IMR-90 (cell line): Measurements from ENCODE around the gene IL12RB2. TPM values are rescaled to one million over a fixed set of nuclear protein-coding genes. Genes with fewer than 3 reads are reported as not detected.

Experiments used
- ATAC-seq: fragments of 200-7000 bp; cut with Tn5 transposase; 2 replicates; pipeline ENCODE4 v1.9.1; 2020; ENCODE audit warnings: low read depth, mild to moderate bottlenecking, moderate library complexity
- BruUV-seq: library from RNA; stranded (reverse); fragments of 400-500 nt; replicated peaks from 2 replicates; lab custom pipeline; 2021; lab: Mats Ljungman, UMichigan
- CTCF ChIA-PET: fragments of 300-600 bp; formaldehyde crosslinking; extraction: SDS; loops from one replicate; lab custom pipeline; 2021; ENCODE audit warnings: antibody characterized with exemption; lab: Yijun Ruan, JAX
- POLR2A ChIA-PET: fragments of 300-600 bp; sonication (Branson Sonifier 250); formaldehyde crosslinking; loops from one replicate; lab custom pipeline; 2022; ENCODE audit warnings: antibody characterized with exemption; ENCODE audit not compliant: unreplicated experiment; lab: Charles Lee
- DNase-seq: peaks from one replicate; pipeline ENCODE4 v3.0.0; 2013
- H2AFZ ChIP-seq: replicated peaks from 2 replicates; pipeline ENCODE3; 2013; ENCODE audit warnings: low read length, mild to moderate bottlenecking; ENCODE audit not compliant: poor library complexity
- H2AK5ac ChIP-seq: 2 replicates; pipeline ENCODE4 v1.6.1; 2013; ENCODE audit warnings: low read depth, low read length, inconsistent platforms
- H2AK9ac ChIP-seq: replicated peaks from 2 replicates; pipeline ENCODE3; 2013; ENCODE audit warnings: mild to moderate bottlenecking, low read depth, low read length, moderate library complexity; ENCODE audit not compliant: poor library complexity
- H2BK120ac ChIP-seq: 2 replicates; pipeline ENCODE4 v1.6.1; 2013; ENCODE audit warnings: low read depth, low read length, inconsistent platforms
- H2BK15ac ChIP-seq: 3 replicates; pipeline ENCODE4 v1.6.1; 2013; ENCODE audit warnings: low read depth, low read length, inconsistent platforms
- H2BK20ac ChIP-seq: 2 replicates; pipeline ENCODE4 v1.6.1; 2013; ENCODE audit warnings: low read depth, mild to moderate bottlenecking, inconsistent platforms, low read length, moderate library complexity
- H2BK5ac ChIP-seq: 2 replicates; pipeline ENCODE4 v1.6.1; 2013; ENCODE audit warnings: mild to moderate bottlenecking, low read depth, low read length, inconsistent platforms; ENCODE audit not compliant: poor library complexity, severe bottlenecking
- H3K14ac ChIP-seq: replicated peaks from 2 replicates; pipeline ENCODE4 v1.6.1; 2013; ENCODE audit warnings: low read depth, low read length, inconsistent platforms
- H3K18ac ChIP-seq: 2 replicates; pipeline ENCODE4 v1.6.1; 2013; ENCODE audit warnings: low read depth, low read length, control low read depth
- H3K23ac ChIP-seq: 2 replicates; pipeline ENCODE4 v1.6.1; 2013; ENCODE audit warnings: low read depth, low read length, inconsistent platforms
- H3K27ac ChIP-seq: 2 replicates; pipeline ENCODE4 v1.5.1; 2013; ENCODE audit warnings: mild to moderate bottlenecking, control low read depth, low read length; ENCODE audit not compliant: insufficient read depth
- H3K27me3 ChIP-seq: 2 replicates; pipeline ENCODE4 v1.6.1; 2013; ENCODE audit warnings: low read length; ENCODE audit not compliant: control insufficient read depth, insufficient read depth
- H3K36me3 ChIP-seq: 2 replicates; pipeline ENCODE4 v1.6.1; 2013; ENCODE audit warnings: low read length, mixed read lengths; ENCODE audit not compliant: control insufficient read depth, insufficient read depth
- H3K4ac ChIP-seq: 2 replicates; pipeline ENCODE4 v1.6.1; 2013; ENCODE audit warnings: low read depth, low read length, inconsistent platforms
- H3K4me1 ChIP-seq: 2 replicates; pipeline ENCODE4 v1.6.1; 2013; ENCODE audit warnings: low read length, mixed read lengths; ENCODE audit not compliant: control insufficient read depth, insufficient read depth
- H3K4me2 ChIP-seq: 2 replicates; pipeline ENCODE4 v1.6.1; 2013; ENCODE audit warnings: low read depth, mild to moderate bottlenecking, control low read depth, low read length, moderate library complexity
- H3K4me3 ChIP-seq: 2 replicates; pipeline ENCODE4 v1.5.1; 2013; ENCODE audit warnings: low read depth, mild to moderate bottlenecking, control low read depth, low read length, moderate library complexity; ENCODE audit not compliant: insufficient read depth
- H3K56ac ChIP-seq: 2 replicates; pipeline ENCODE4 v1.6.1; 2013; ENCODE audit warnings: low read length, inconsistent platforms; ENCODE audit not compliant: insufficient read depth; ENCODE audit errors: extremely low read depth
- H3K79me1 ChIP-seq, 2 experiments: 2 replicates each; pipeline ENCODE4 v1.6.1; 2013; ENCODE audit warnings: low read length in 2 of 2, inconsistent platforms in 1 of 2, low read depth in 1 of 2
- H3K9ac ChIP-seq: 2 replicates; pipeline ENCODE4 v1.6.1; 2013; ENCODE audit warnings: low read depth, low read length, control low read depth
- H3K9me1 ChIP-seq: 2 replicates; pipeline ENCODE4 v1.6.1; 2013; ENCODE audit warnings: low read length, inconsistent platforms; ENCODE audit not compliant: insufficient read depth
- H3K9me3 ChIP-seq: 2 replicates; pipeline ENCODE4 v1.6.1; 2013; ENCODE audit warnings: low read length; ENCODE audit not compliant: control insufficient read depth, insufficient read depth
- H4K20me1 ChIP-seq: 2 replicates; pipeline ENCODE4 v1.6.1; 2013; ENCODE audit warnings: low read length, inconsistent platforms; ENCODE audit not compliant: insufficient read depth
- H4K5ac ChIP-seq: 2 replicates; pipeline ENCODE4 v1.6.1; 2013; ENCODE audit warnings: mild to moderate bottlenecking, low read depth, low read length, control low read depth
- H4K8ac ChIP-seq, 2 experiments: 2 replicates each; pipeline ENCODE4 v1.6.1; 2013; ENCODE audit warnings: low read depth in 2 of 2, low read length in 2 of 2, control low read depth in 1 of 2, inconsistent platforms in 1 of 2
- H4K91ac ChIP-seq: 2 replicates; pipeline ENCODE4 v1.6.1; 2013; ENCODE audit warnings: low read depth, low read length, inconsistent platforms; ENCODE audit not compliant: insufficient read depth
- BHLHE40 ChIP-seq: fragments of 150-350 bp; IDR thresholded peaks from 2 replicates; pipeline ENCODE4 v1.6.1; 2016; ENCODE audit warnings: mild to moderate bottlenecking, low read depth, low read length
- CEBPB ChIP-seq: IDR thresholded peaks from 2 replicates; pipeline ENCODE4 v1.6.1; 2012; ENCODE audit warnings: low read depth, low read length, improper control_type of control experiment
- CHD1 ChIP-seq: IDR thresholded peaks from 2 replicates; pipeline ENCODE4 v1.6.1; 2012; ENCODE audit warnings: low read depth, low read length, improper control_type of control experiment
- FOS ChIP-seq: fragments of 150-350 bp; IDR thresholded peaks from 2 replicates; pipeline ENCODE4 v1.6.1; 2016; ENCODE audit warnings: low read depth, low read length
- MAFK ChIP-seq: IDR thresholded peaks from 2 replicates; pipeline ENCODE4 v1.6.1; 2012; ENCODE audit warnings: low read depth, low read length, improper control_type of control experiment
- MAZ ChIP-seq: IDR thresholded peaks from 2 replicates; pipeline ENCODE4 v1.6.1; 2012; ENCODE audit warnings: low read depth, mild to moderate bottlenecking, low read length, improper control_type of control experiment, moderate library complexity, borderline replicate concordance
- MXI1 ChIP-seq: IDR thresholded peaks from 2 replicates; pipeline ENCODE4 v1.6.1; 2012; ENCODE audit warnings: low read depth, mild to moderate bottlenecking, low read length, moderate library complexity, borderline replicate concordance
- NFE2L2 ChIP-seq: fragments of 150-350 bp; IDR thresholded peaks from 2 replicates; pipeline ENCODE4 v1.6.1; 2016; ENCODE audit warnings: low read depth, mild to moderate bottlenecking, low read length
- POLR2A ChIP-seq: IDR thresholded peaks from 2 replicates; pipeline ENCODE4 v1.6.1; 2012; ENCODE audit warnings: mild to moderate bottlenecking, low read depth, low read length
- RAD21 ChIP-seq: IDR thresholded peaks from 2 replicates; pipeline ENCODE4 v1.6.1; 2012; ENCODE audit warnings: low read length, improper control_type of control experiment
- RCOR1 ChIP-seq: IDR thresholded peaks from 2 replicates; pipeline ENCODE4 v1.6.1; 2012; ENCODE audit warnings: mild to moderate bottlenecking, low read length, improper control_type of control experiment; ENCODE audit not compliant: insufficient replicate concordance
- RFX5 ChIP-seq: IDR thresholded peaks from 2 replicates; pipeline ENCODE4 v1.8.0; 2012; ENCODE audit warnings: low read depth, mild to moderate bottlenecking, low read length, moderate library complexity
- SMC3 ChIP-seq: fragments of 150-350 bp; IDR thresholded peaks from 2 replicates; pipeline ENCODE4 v1.6.1; 2016; ENCODE audit warnings: low read depth, mild to moderate bottlenecking, antibody characterized with exemption, low read length, moderate library complexity
- WGBS, 2 experiments: methylation state at CpG; one replicate each; pipeline versions ENCODE4 v1.1.5 to v1.1.7; 2013; ENCODE audit warnings: missing lambda C conversion rate in 2 of 2; ENCODE audit not compliant: insufficient read length in 1 of 2; ENCODE audit errors: extremely low coverage in 2 of 2; 5-methylcytosine and 5-hydroxymethylcytosine counted together
- dilution Hi-C: fragments of 300-500 bp; cut with HindIII; formaldehyde crosslinking; loops from one replicate; pipeline ENCODE4 v1.14.3; 2018; ENCODE audit warnings: low sequenced_read_pairs; ENCODE audit not compliant: unreplicated experiment
- in situ Hi-C: fragments of 300-500 bp; cut with MboI; formaldehyde crosslinking; loops from 3 replicates; pipeline ENCODE4 v1.14.3; 2019; ENCODE audit warnings: low sequenced_read_pairs, inconsistent platforms, mixed read lengths
- intact Hi-C: fragments of 100-400 bp; cut with micrococcal nuclease; formaldehyde crosslinking; loops from 2 replicates; pipeline ENCODE4 v1.10.0; 2022
- polyA plus RNA-seq, 3 experiments: library from polyadenylated mRNA; depleted of rRNA; stranded (reverse); fragments of >200 nt; gene quantifications; 2 replicates each; pipeline ENCODE4 v1.2.3, GENCODE V29; 2012; ENCODE audit warnings: low replicate concordance in 1 of 3
- total RNA-seq: library from RNA; depleted of rRNA; stranded (reverse); fragments of >200 nt; gene quantifications from 2 replicates; pipeline ENCODE4 v1.2.3, GENCODE V29; 2012
- TF ChIP-seq, protein P1 (sequence below): fragments of 150-350 bp; IDR thresholded peaks from 2 replicates; pipeline ENCODE4 v1.6.1; 2016; ENCODE audit warnings: low read depth, mild to moderate bottlenecking, low read length, moderate library complexity, borderline replicate concordance
- TF ChIP-seq, protein P2 (sequence below): fragments of 150-350 bp; IDR thresholded peaks from 2 replicates; pipeline ENCODE4 v1.6.1; 2017; ENCODE audit warnings: mild to moderate bottlenecking, antibody characterized with exemption, low read length, low read depth
- TF ChIP-seq, protein P3 (sequence below): conservative IDR thresholded peaks from 2 replicates; pipeline ENCODE4 v1.5.1; 2012; ENCODE audit warnings: mild to moderate bottlenecking, low read depth, low read length, improper control_type of control experiment

The IL12RB2 gene
- total and polyA plus RNA-seq, 2 of the 4 experiments (the other 2 are of a cell fraction) = not detected

DNA sequence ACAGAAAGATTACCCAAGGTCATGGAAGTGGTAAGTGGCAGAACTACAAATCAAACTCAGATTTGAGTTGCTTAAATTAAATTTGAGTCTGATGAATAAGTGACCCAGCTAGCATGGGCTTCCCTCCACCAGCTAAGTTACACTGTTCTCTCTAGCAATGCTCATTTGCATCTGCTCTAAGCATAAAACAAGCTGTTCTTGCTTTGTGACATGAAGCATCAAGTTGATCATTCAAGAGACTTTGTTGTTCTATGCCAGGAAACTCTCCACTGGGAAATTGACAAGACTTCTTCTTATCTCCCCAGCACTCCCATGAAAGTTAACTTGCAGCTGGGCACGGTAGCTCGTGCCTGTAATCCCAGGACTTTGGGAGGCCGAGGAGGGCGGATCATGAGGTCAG, 73.5 kb downstream of the IL12RB2 start:
- no peak overlapping the region for H3K4me2 ChIP-seq
- H3K18ac ChIP-seq = no peak overlapping the region
- no peak overlapping the region for H3K9ac ChIP-seq
- H2BK20ac ChIP-seq = no peak overlapping the region
- H2BK15ac ChIP-seq = no peak overlapping the region
- H2AK9ac ChIP-seq = no peak overlapping the region
- no peak overlapping the region for H2BK120ac ChIP-seq
- H3K23ac ChIP-seq = no peak overlapping the region
- no peak overlapping the region for H4K8ac ChIP-seq
- H2AFZ ChIP-seq = no peak overlapping the region
- H3K9me1 ChIP-seq = no peaks in the 10 kb centered on the region
- no peak overlapping the region for H3K4me3 ChIP-seq
- H3K36me3 ChIP-seq = no peaks in the 10 kb centered on the region
- DNase-seq = no peak
- dilution Hi-C loops (no loop called here), in situ Hi-C loops (no loop called here), intact Hi-C loops (no loop called here)
- H3K4me1 ChIP-seq = peaks cover 1% of the 10 kb centered on the region; the same call in 1 of the 2 replicates
- CTCF ChIA-PET = no interaction called here
- no peaks in the 10 kb centered on the region for H3K27me3 ChIP-seq
- no peak overlapping the region for H4K91ac ChIP-seq
- H3K56ac ChIP-seq = no peak overlapping the region
- POLR2A ChIA-PET = no interaction called here
- no peak overlapping the region for H2AK5ac ChIP-seq
- BruUV-seq = no TSS peak
- WGBS, 2 experiments = no CpG with 5 or more reads among the region's 4 CpGs
- TF ChIP-seq, protein P1, sequence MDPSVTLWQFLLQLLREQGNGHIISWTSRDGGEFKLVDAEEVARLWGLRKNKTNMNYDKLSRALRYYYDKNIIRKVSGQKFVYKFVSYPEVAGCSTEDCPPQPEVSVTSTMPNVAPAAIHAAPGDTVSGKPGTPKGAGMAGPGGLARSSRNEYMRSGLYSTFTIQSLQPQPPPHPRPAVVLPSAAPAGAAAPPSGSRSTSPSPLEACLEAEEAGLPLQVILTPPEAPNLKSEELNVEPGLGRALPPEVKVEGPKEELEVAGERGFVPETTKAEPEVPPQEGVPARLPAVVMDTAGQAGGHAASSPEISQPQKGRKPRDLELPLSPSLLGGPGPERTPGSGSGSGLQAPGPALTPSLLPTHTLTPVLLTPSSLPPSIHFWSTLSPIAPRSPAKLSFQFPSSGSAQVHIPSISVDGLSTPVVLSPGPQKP = no peak
- TF ChIP-seq, protein P2, sequence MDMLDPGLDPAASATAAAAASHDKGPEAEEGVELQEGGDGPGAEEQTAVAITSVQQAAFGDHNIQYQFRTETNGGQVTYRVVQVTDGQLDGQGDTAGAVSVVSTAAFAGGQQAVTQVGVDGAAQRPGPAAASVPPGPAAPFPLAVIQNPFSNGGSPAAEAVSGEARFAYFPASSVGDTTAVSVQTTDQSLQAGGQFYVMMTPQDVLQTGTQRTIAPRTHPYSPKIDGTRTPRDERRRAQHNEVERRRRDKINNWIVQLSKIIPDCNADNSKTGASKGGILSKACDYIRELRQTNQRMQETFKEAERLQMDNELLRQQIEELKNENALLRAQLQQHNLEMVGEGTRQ = no peak
- TF ChIP-seq RCOR1 (no peak), SMC3 (no peak), POLR2A (no peak), RFX5 (no peak), BHLHE40 (no peak), CHD1 (no peak), RAD21 (no peak), CEBPB (no peak), FOS (no peak), MXI1 (no peak), NFE2L2 (no peak), MAFK (no peak), MAZ (no peak)
- TF ChIP-seq, protein P3, sequence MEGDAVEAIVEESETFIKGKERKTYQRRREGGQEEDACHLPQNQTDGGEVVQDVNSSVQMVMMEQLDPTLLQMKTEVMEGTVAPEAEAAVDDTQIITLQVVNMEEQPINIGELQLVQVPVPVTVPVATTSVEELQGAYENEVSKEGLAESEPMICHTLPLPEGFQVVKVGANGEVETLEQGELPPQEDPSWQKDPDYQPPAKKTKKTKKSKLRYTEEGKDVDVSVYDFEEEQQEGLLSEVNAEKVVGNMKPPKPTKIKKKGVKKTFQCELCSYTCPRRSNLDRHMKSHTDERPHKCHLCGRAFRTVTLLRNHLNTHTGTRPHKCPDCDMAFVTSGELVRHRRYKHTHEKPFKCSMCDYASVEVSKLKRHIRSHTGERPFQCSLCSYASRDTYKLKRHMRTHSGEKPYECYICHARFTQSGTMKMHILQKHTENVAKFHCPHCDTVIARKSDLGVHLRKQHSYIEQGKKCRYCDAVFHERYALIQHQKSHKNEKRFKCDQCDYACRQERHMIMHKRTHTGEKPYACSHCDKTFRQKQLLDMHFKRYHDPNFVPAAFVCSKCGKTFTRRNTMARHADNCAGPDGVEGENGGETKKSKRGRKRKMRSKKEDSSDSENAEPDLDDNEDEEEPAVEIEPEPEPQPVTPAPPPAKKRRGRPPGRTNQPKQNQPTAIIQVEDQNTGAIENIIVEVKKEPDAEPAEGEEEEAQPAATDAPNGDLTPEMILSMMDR = no peak
- no peak overlapping the region for H3K14ac ChIP-seq
- no peak for ATAC-seq
- H3K27ac ChIP-seq = no peak overlapping the region
- no peaks in the 10 kb centered on the region for H3K79me1 ChIP-seq
- H3K9me3 ChIP-seq = peaks cover 8% of the 10 kb centered on the region; the same call in 1 of the 2 replicates
- H2BK5ac ChIP-seq = no peak overlapping the region
- no peak overlapping the region for H4K5ac ChIP-seq
- H3K4ac ChIP-seq = no peak overlapping the region
- no peaks in the 10 kb centered on the region for H4K20me1 ChIP-seq
